Activated CD4-positive, alpha-beta T cell treated with anti-CD3 and anti-CD28 coated beads, Interleukin-2, amount 50 U/mL, for 16 hours (primary cell): ENCODE measurements around the gene BRD4.

Experiments used
- DNase-seq: peaks from one replicate; pipeline ENCODE4 v3.0.0-alpha.2; 2020

BRD4 gene

GRCh38 chr19:15247107-15248014, 85.0 kb downstream of the BRD4 start:
- no peak for DNase-seq

- DNase-seq, result no peak
Observed at GRCh38 chr19:15246198-15246481, 86.2 kb downstream of the BRD4 start.

- no peak for DNase-seq
Observed at GRCh38 chr19:15245370-15246197, 86.8 kb downstream of the BRD4 start.

GRCh38 chr19:15244808-15245207, 87.5 kb downstream of the BRD4 start:
- no peak for DNase-seq

DNA sequence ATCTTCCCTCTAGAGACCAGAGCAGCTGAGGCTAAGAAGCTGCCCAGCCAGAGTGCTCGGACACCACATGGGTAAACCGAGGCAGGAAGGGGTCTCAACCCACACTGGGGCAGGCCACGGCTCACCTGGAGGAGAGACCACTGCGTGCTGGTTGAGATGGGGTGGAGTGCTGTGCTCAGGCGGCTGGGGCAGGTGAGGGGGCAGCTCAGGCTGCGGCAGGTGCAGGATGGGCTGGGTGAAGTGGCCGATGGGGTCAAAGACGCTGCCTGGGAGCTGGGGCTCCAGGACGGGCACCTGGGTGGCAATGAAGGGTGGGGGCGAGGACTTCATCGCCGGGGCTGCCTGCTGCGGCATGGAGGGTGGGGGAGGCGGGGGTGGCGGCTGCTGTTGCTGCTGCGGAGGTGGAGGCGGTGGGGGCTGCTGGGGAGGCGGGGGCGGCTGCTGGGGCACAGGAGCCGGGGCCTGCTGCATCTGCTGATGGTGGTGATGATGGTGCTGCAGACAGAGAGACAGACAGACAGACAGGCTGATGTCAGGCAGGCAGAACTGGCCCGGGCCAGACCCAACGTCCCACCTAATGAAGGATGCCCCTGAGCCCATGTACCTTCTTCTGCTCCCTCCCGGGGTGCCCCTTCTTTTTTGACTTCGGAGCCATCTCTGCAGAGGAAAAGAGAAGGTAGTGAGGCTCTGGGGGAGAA, 88.1 kb downstream of the BRD4 start:
- DNase-seq, result no peak

DNA sequence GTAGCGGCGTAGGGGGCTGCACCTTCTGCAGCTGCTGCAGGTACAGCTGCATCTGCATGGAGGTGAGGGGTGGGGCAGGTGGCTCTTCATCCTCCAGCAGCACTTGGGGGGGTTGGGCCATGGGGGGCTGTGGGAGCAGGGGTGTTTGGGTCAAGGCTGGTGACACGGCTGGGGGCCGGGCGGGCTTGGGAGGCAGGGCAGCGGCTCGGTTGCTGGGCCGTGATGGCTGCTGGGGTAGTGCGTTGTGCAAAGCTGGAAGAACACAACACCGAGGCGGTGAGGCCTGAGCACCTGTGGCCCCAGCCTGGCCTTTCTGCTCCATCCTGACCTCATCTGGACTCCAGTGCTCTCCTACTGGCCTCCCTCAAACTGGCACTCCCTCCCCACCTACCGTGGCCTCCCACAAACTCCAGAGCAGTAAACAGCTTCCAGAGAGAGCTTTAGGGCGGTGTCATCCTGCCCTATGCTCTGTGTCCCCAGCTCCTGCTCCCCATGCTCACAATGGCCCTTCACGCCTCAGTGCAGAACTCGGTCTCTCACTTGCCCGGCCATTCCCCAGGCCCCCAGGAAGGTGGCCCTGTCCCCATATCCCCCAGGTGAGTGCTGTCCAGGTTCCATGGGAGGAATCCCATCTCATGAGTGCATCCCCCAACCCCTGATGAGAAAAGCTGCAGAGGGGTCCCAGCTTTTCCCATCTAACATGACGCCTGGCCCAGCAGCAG, 88.9 kb downstream of the BRD4 start:
- no peak for DNase-seq

DNA sequence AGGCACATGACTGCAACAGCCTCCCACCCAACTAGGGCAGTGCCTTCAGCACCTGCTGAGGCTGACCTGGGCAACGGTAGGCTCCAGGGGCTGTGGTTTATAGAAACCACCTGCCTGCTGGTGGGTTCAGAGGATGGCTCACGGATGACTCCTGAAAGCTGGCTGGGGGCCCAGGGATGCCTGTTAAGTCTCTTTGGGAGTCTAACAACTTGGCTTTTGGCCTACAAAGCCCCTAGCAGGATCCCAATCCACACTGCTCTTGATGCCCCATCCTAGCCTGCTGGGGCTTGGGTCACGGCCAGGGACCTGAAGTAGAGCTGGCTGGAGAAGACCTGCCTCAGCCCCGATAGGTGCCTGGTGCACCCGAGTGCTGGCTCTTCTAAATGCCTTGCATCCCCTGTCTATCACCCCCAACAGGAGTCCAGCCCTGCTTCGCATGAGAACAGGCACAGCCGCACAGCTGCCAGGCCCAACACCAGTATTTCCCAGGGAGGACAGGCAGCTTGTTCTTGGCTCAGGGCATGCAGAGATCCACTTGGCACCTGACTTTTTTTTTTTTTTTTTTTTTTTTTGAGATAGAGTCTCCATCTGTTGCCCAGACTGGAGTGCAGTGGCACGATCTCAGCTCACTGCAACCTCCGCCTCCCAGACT, 91.0 kb downstream of the BRD4 start:
- no peak for DNase-seq

DNA sequence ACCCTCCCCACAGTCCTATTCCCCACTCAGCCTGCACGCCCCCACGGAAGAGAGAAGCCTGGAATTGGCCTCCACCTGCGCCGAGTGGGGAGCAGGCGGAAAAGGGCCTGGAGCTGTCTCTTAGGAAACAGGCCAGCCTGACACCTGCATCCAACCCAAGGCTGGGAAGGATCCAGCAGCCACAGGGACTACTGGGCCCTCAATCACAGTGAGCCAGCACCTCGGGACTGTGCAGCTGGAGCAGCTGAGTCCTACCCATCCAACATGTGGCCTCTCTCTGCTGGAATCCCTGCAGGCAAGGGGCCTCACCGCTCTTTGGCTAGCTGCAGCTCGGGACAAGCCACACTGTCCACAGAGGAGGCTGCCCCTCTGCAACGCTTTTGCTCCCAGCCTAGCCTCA, 91.8 kb downstream of the BRD4 start:
- DNase-seq, result no peak

GRCh38 chr19:15239337-15239949, 92.9 kb downstream of the BRD4 start:
- DNase-seq, result no peak

- DNase-seq, result no peak
Observed at GRCh38 chr19:15238639-15239155, 93.6 kb downstream of the BRD4 start.

DNA sequence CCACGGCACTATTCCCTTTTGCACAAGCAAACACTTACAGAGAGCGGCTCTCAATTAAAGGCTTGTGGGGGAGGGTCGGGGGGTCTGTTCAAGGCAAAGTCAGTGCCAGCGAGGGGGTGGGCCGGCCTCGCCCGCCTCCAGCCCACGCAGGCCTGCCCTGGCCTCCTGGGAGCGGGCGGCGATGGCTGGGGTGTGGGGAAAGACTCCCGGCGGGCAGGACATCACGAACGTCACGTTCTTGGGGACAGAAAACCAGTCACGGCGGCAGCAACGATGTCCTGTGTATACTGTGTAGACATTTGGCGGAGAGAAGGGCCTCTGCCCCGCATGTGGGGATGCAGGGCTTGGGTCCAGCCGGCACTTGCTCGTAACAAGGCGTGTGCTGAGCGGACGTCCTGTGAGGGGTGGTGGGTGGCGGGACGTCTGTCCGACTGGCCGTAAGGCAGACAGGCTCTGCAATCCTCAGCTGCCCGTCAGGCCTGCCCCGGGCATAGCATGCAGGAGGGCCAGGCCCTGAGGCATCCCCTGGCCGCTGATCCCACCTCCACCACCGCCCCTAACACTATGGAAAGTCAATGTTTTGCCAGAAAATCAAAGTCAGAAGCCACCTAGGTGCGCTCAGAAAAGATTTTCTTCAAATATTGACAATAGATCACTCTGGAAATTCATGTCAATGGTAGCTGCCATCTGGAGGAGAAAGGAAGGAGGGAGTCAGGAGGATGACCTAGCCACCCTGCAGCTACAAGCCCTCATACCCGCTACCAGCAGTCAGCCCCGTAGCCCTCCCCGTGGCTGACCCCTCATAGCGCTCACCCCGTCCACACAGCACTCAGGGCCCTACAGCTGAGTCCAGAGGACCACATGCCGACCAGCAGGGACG, 94.3 kb downstream of the BRD4 start:
- DNase-seq, result no peak

DNA sequence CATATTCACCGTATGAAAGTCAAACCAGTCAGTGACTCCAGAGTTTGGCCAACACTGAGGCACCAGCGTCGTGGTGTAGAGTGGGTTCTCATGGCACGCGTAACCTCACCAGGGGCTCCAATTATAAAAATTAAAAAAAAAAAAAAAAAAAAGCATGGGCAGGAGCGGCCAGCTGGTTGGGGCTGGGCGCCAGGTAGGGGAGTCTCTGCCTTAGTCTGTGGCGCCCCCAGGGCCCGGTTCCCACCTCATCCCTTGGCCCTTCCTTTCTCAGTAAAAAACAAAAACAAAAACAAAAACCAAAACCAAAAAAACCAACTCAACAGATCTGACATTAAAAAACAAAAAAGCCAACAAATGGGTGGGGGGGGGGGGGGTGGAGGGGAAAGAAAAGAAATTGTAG, 95.5 kb downstream of the BRD4 start:
- DNase-seq, result no peak

DNA sequence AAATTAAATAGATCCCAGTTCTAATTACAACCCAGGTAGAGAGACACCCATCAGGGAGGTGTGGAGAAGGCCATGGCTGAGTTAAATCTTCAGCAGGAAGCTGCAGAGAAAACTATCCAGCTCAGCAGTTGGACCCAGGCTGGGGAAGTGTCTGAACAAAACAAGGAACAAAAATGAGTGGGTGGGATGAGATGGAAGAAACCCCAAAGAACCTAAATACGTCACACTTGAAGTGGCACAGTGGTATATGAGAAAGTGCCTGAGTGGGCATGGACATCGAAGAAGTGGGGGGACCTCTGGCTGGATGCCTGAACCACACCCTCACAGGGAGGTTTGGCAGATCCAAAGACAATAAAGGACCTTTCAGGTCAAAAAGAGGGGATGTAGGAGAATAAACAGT, 96.6 kb downstream of the BRD4 start:
- DNase-seq, result no peak

DNA sequence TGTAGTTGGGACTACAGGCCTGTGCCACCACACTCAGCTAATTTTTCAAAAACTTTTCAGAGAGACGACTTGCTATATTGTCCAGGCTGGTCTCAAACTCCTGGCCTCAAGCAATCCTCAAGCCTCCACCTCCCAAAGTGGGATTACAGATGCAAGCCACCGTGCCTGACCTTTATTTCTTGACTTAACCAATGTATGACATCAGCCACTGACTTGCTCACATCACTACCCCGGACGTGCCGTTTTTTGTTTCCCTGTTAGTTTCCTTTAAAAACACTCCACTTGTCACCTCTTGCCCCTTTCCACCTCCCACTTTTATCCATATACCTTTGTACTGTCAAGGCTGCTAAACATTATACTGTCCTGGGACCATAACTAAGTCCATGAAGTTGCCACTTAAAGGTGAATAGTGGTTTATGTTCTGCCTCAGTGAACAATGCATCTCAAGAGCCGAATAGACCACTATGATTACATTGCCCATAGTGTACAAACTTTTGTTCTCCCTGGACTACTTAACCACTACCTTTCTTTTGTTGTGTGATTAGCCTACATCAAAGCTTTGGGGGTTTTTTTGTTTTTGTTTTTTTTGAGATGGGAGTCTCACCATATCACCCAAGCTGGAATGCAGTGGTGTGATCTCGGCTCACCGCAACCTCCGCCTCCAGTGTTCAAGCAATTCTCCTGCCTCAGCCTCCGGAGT, 97.8 kb downstream of the BRD4 start:
- no peak for DNase-seq

DNA sequence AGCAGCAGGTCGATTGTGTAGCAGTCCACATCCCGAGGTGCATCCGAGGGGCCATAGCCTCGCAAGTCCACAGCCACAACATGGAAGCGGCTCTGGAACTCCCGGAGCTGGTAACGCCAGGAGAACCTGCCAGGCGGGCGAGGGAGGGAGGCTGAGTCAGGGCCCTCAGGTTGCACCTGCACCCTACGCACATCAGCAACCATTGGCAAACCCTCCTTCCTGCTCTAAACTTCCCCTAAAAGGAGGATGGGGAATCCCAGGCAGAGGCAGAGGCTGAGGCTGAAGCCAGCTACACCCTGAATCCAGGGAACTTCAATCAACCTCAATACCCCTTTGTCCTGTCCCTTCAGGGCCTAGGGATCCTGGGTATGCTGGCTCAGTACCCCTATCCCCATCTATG, 101.1 kb downstream of the BRD4 start:
- no peak for DNase-seq

- DNase-seq, result no peak
Observed at GRCh38 chr19:15227261-15227660, 105.1 kb downstream of the BRD4 start.

DNA sequence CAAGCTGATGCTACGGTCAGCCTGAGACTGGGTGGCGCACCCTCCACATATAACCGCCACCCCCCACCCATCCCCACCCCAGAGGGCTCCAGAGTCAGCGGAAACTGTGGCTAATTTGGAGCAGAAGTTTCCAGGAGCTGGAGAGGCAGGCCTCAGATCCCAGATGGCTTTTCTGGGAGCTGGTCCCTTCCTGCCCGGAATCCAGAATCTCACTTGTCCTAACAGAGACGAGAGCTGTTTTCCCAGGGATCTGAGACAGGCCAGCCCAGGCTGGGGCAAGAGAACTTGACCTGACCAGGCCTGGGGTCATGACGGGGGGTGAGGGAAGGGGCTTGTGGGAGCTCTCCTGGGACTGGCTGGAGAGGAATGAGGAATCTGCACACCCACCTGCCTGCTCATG, 106.6 kb downstream of the BRD4 start:
- no peak for DNase-seq

- DNase-seq, result no peak
Observed at GRCh38 chr19:15223649-15224361, 108.5 kb downstream of the BRD4 start.
